ENCODE data around the gene CLEC11A.
"Not testable (repeated sequence)": the region's sequence is repeated elsewhere in the genome, so short reads cannot be mapped to it uniquely, and the experiment has no call there.

Gene CLEC11A

DNA sequence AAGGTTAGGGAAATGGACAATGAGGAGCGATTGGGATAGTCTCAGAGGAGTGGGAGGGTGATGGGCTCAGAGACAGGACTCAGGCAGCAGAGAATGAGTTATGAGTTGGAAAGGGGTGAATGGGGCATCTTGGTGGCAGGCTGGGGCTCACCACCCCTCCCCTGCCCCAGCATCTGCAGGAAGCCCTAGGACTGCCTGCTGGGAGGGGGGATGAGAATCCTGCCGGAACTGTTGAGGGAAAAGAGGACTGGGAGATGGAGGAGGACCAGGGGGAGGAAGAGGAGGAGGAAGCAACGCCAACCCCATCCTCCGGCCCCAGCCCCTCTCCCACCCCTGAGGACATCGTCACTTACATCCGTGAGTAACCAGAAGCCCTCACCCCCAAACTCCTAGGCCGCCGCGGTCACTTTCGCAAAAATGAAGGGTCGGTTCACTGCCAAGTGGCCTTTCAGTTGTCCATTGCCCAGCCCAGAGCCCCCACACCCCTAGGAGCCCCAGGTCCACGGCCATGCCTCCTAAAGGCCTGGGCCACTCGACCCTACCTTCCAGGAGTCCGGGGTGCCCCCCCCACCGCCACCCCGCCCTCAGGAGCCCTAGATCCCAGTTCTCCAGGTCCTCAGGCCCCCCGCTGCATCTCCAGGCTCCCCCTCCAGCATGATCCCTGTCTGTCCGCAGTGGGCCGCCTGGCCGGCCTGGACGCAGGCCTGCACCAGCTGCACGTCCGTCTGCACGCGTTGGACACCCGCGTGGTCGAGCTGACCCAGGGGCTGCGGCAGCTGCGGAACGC lies 764 bp downstream of the CLEC11A start:
- no peak for DNase-seq

DNA sequence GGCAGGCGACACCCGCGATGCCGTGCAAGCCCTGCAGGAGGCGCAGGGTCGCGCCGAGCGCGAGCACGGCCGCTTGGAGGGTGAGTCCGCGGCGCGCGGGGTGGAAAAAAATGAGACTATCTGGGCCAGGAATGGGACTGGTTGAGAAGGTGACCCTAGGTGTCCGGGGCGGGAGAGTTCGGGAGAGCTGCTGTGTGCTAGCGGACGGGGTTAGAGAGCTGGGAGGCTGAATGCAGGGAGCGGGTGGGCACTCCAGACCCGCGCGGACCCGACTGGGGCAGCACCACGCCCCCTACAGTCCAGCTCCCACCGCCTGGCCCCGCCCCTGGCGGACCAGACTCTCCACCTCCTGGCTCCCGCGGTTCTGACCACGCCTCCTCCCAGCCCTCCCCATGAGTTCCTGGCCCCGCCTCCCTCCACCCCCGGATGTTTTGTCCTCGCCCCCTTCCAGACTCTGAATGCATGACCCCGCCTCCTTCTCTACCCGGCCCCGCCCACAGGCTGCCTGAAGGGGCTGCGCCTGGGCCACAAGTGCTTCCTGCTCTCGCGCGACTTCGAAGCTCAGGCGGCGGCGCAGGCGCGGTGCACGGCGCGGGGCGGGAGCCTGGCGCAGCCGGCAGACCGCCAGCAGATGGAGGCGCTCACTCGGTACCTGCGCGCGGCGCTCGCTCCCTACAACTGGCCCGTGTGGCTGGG lies 1.5 kb downstream of the CLEC11A start:
- DNase-seq: peak; percentile 98

DNA sequence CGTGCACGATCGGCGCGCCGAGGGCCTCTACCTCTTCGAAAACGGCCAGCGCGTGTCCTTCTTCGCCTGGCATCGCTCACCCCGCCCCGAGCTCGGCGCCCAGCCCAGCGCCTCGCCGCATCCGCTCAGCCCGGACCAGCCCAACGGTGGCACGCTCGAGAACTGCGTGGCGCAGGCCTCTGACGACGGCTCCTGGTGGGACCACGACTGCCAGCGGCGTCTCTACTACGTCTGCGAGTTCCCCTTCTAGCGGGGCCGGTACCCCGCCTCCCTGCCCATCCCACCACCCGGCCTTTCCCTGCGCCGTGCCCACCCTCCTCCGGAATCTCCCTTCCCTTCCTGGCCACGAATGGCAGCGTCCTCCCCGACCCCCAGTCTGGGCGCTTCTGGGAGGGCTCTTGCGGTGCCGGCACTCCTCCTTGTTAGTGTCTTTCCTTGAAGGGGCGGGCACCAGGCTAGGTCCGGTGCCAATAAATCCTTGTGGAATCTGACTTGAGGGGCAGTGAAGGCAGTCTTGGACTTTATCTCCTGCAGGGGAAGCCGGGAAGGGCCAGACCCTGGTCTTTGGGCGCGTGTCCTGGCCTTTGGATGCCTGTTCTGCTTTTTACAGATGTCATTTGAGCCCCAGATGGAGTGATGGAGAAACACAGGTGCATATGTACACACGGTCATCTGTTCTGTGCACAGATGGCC lies 2.2 kb downstream of the CLEC11A start:
- no peak for DNase-seq

DNA sequence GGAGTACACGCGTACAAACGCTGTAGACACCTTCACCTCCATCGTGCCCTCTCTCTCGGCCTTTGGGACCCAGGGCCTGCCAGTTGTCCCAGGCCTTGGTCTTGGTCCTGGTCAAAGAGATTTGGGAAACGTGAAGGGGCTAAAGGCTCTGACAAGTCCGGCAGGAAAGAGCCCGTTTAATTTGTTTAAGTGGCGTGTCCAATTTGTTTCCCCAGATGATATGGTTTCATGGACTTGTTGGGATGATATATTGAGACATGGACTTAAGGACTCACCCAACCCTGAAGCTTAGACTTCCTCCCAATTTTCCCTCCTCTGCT lies 2.7 kb downstream of the CLEC11A start:
- DNase-seq: no peak

DNA sequence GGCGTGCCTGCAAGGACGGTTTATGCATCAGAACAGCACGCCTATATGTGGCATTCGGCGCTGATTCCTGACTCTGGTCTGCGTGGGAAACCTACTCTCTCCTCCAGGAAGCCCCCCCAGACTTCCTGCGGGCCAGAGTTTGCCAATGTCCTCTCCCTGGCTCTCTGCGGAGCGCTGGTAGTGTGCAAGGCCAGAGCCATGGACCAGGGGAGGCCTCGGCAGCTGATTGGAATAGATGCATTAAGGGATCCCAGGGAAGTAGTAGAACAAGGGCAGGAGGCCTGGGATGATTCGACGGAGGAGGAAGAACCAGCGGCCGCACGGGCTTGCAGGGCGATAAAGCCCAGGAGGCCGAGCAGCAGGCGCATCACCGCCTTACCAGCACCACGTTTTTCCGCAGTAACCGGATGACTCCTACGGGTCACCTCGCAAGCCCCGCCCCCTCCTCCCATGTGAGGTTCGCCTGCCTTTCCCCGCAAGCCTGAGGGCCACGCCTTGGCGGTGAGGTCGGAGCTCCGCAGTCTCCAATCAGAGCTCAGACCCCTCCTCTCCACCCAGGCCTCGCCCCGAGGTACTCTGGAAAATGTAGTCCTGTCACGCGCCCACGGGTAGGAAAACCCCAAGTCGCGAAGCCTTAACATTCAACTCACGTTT lies 5.0 kb downstream of the CLEC11A start:
- peak; percentile 93 for DNase-seq

DNA sequence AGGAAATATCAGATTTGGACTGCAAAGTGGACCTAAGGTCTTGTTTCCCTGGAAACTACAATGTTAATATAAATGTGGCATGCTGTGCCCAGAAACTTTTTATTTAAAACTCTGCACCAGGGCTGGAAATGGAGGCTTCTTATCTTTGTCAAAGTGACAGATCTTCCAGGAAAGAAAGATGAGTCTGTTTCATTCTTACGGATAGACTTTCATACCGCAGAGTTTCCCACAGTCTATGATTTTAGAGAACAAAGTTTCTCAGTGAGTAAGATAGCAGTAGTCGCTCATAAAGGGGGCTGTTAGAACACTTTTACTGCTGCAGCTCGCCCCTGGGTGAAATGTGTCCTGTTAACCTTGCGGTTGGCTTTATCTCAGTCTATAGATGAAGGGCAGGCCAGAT lies 6.7 kb downstream of the CLEC11A start:
- DNase-seq: no peak

DNA sequence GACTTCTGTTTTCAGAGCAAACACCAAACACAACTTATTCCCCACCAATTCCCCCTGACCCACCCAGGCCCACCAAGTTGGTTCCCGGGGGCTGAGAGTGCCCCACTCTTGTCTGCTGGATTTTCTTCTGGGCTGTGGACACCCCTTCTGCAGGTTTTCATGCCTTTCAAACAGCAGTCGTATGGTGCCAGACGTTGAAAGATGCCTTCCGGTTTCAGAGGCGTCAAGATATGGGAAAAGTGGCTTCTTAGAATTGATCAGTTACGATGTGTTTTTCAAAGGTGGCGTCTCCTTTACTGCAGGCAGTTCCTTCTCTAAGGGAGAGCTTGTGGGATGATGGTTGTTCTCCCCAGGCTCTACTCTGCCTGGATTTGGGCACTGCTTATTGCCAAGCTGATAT lies 12.7 kb downstream of the CLEC11A start:
- DNase-seq: no peak

DNA sequence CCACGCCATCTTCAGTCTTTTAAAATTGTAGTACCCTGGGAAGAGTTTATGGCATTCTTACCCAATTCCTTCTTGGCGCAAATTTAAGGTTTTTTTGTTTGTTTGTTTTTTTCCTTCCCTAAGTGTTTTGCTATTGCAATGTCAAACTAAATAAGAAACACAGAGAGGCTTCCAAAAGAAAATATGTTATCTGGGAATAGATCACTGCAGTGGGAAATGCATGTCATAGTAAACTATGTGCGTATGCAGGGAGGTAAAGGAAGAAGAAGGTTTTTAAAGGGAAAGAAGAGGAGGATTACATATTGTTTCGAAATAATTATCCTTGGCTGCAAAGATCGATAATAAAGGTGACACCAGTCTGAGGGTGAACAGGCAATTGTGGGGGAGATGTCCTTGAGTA lies 13.2 kb downstream of the CLEC11A start:
- no peak for DNase-seq

DNA sequence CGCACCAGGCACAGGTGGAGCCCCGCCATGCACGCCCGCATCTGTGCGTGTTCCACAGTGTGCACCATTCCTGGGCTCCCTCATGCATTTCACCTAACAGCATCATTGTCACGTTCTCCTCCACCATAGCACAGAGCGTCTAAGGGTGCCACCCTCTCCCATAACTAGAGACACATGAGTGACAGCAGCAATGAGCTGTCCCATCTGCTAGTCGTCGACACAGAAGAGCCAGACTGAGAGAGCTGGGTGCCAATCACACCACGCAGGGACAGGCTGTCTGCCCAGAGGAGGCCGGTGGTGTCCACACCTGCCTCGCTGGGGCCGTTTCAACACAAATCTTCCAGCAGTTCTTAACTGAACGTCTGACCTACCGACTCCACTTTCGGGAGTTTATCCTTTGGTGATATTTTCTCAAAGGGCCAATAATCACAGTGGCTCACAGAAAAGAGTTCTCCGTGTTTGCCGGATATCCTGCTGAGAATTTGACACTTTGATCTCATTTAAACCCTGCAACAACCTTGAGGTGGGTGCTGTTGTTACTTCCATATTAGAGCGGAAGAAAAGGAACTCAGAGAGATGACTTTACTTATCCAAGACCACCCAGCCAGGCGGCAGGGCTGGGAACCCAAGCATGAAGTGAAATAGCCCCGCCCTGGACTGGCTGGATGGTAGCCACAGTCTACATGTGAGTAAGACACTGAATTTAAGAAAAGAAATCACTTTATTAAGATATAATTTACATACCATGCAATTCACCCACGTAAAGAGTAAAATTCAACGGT lies 16.2 kb downstream of the CLEC11A start:
- DNase-seq: no peak

DNA sequence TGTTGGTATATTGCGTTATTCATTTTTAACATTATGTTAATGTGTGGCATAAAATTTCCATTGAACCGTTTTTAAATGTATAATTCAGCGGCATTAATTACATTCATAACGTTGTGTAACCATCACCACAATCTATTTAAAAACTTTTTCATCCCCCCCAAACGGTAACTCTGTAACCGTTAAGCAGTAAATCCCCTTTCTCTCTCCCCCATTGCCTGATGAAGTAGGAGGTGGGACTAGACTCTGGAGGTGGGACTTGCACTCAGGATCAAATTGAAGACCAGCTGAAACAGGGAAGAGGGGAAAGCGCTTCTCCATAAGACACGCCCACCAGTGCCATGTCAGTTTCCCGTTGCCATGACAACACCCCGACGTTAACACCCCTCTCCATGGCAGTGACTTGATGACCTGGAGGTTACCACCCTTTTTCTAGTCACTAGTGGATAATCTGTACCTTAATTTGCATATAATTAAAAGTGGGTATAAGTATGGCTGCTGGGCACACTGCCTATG lies 16.8 kb downstream of the CLEC11A start:
- peak; percentile 59 for DNase-seq

DNA sequence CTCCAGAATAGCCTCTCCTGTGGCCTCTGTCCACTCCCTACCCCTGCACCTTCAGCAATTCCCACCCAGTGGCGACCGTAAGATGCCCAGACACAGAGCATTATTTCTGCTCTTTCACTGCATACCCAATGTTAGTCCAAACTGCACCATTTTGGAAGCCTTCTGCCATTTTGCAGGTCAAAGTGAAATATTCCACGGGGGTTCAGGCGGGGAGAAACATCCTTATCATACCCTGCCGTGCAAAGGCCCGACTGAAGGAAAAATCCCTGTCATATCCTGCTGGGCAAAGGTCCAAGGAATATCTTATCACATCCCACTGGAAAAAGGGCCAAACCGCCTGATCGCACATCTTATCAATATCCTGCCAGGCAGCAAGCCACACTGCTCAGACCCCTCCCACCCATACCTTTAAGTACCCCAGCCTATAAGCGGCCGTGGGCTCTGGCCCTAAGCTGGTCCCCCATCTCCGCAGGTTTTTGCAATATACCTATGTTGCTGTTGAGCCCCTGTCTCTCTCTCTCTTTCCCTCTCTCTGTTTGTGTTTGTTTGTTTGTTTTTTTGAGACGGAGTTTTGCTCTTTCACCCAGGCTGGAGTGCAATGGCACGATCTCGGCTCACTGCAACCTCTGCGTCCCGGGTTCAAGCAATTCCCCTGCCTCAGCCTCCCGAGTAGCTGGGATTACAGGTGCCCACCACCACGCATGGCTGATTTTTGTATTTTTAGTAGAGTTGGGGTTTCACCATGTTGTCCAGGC lies 18.2 kb downstream of the CLEC11A start:
- DNase-seq: peak; percentile 80

DNA sequence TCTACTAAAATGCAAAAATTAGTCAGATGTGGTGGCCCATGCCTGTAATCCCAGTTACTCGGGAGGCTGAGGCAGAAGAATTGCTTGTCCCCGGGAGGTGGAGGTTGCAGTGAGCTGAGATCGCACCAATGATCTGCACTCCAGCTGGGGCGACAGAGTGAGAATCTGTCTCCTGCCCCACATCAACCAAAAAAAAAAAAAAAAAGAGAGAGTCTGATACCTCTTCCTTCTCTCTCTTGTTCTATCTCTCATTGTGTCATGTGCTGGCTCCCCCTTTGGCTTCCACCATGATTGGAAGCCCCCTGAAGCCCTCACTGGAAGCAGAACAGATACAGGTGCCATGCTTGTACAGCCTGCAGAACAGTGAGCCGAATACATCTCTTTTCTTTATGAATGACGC lies 20.4 kb downstream of the CLEC11A start:
- DNase-seq: no peak

DNA sequence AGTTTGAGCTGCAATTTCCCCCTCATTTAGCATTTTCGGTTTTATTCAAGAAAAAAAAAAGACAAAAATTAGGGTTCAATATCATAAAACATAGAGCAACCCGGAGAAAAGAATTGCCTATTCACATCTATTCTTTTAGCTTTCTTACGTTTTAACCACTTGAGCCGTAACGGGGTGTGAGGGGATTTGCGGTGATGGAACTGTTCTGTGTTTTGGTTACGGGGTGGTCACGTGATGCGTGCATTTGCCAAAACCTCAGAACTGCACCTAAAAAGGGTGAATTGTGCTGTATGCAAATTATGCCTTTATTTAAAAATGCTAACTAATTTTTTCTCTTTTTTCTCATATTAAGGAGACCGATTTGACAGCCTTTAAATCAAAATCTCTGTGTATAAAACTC lies 22.1 kb downstream of the CLEC11A start:
- DNase-seq: no peak

DNA sequence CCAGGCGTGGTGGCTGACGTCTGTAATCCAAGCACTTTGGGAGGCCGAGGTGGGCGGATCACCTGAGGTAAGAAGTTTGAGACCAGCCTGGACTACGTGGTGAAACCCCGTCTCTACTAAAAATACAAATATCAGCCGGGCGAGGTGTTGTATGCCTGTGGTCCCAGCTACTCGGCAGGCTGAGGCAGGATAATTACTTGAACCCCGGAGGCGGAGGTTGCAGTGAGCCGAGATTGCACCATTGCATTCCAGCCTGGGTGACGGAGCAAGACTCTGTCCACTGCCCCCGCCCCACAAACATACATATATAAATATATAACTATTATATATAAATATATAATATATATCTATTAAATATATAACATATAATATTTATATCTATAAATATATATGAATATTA lies 24.0 kb downstream of the CLEC11A start:
- DNase-seq: not testable (repeated sequence)

DNA sequence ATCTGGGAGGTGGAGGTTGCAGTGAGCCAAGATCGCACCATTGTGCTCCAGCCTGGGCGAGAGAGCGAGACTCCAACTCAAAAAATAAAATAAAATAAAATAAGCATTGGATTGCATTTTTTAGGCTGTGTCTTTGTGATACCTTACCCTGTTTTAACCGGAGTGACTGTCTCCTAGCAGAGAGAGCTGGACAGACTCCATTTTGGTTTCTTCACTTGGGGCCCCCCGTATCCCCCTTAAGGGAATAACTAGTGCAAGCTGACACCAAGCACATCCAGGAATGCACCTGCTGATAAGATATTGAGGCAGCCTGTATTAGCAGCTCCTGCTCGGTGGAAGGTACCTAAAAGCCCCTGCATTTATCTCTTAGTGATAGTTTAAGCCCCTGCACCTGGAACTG lies 26.3 kb downstream of the CLEC11A start:
- no peak for DNase-seq

DNA sequence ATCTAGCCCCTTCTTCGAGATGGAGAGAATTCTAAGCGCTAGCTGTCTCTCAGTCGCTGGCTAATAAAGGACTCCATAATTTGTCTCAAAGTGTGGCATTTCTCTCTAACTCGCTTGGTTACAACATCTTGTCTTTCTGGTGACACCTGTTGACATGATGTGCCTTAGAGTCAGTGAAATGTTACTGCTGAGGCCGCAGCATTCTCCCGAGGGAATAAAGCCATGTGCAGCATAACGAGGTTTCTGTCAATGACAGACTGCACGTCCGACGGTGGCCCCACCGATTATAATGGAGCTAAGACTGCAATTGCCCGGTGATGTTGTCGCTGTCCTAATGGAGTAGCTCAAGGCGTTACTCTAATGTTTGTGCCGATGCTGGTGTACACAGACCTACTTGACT lies 26.8 kb downstream of the CLEC11A start:
- no peak for DNase-seq

DNA sequence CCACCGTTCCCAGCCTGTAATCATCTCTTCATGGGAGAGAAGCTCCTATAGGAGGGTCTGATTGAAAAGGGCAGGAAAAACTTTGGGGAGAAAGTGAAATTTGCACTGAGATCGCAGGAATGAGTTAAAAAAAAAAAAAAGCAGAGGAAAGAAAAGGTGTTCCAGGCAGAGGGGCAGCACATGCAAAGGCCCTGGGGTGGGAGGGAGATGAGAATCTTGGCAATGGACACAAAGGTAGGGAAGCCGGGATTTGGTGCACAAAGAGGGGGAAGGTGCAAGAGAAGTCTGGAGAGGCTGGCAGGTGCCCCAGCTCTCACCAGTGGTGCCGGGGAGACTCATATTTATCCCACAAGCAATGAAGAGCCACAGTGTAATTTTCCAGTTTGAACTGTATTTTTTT lies 30.7 kb downstream of the CLEC11A start:
- no peak for DNase-seq

DNA sequence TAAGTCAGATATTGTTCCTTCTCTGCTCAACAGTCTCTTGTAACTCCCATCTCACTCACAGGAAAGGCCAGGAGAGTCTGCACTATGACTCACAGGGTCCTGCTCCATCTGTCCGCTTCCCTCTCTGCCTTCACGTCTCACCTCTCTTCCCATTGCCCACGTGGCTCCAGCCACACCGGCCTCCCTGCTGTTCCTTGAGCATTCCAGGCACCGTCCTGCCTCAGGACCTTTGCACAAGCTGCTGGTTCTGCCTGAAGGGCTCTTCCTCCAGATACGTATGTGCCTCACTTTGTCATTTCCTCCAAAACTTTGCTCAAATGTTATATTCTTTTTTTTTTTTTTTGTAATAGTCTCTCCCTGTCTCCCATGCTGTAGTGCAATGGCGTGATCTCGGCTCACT lies 33.1 kb downstream of the CLEC11A start:
- not testable (repeated sequence) for DNase-seq

DNA sequence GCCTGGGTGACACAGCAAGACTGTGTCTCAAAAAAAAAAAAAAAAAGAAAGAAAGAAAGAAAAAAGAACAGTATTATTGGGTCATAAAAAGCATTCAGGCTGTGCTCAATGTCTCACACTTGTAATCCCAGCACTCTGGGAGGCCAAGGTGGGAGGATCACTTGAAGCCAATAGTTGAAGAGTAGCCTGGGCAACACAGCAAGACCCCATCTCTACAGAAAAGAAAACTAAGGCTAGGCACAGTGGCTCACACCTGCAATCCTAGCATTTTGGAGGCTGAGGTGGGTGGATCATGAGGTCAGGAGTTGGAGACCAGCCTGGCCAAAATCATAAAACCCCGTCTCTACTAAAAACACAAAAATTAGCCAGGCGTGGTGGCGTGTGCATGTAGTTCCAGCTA lies 34.5 kb downstream of the CLEC11A start:
- DNase-seq: not testable (repeated sequence)

DNA sequence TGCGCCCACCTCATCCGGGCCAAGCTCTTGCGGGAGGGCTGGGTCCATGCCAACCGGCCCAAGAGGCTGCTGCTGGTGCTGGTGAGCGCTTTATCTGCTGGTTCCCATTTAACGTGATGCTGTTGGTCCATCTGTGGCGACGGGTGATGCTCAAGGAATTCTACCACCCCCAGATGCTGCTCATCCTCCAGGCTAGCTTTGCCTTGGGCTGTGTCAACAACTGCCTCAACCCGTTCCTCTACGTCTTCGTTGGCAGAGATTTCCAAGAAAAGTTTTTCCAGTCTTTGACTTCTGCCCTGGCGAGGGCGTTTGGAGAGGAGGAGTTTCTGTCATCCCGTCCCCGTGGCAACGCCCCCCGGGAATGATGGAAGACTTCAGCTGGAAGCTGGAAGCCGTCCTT lies 35.9 kb downstream of the CLEC11A start:
- not testable (repeated sequence) for DNase-seq

DNA sequence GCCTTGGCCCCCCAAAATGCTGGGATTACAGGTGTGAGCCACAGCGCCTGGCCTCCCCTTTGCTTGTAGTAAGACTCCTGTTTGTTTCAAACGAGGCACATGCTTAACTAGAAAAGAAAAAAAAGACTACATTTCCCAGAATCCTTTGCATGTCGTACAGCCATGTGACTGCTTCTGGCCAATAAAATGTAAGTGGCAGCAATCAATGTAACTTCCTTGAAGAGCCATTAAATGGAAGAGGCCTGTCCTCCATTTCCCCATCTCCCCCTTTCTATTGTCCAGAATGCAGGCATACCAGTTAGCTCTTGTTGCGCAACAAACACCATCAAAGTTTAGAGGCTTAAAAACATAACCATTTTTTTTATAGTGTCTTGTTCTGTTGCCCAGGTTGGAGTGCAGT lies 36.7 kb downstream of the CLEC11A start:
- peak; percentile 66 for DNase-seq

DNA sequence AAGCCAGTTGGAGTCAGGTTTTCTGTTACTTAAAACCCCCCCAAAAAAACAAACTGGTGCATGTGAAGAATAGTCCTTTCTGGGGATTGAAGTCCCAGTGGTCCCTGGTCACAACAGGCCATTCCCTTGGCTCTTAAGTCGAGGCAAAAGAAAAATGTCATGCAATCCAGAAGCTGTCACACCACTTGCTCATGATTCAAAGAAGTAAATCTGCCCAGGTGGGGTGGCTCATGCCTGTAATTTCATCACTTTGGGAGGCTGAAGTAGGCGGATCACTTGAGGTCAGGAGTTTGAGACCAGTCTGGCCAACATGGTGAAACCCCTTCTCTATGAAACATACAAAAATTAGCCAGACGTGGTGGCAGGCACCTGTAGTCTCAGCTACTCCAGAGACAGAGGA lies 38.3 kb downstream of the CLEC11A start:
- DNase-seq: not testable (repeated sequence)

Measured in hematopoietic multipotent progenitor cell treated with erythropoietin and hydrocortisone succinate and interleukin-3 and kit ligand, for 8 days (in vitro differentiated cells).